HAP-1 (cell line): ENCODE results near the gene BRD3.
"Not testable (repeated sequence)": the region's sequence is repeated elsewhere in the genome, so short reads cannot be mapped to it uniquely, and the experiment has no call there.

Experiments used
- DNase-seq, 2 experiments: peaks; one replicate each; pipeline ENCODE4 v3.0.0-alpha.2; 2016 to 2020; ENCODE audit warnings: low spot score in 2 of 2
- H3K27me3 ChIP-seq: fragments of 250-450 bp; sonication (Bioruptor Pico); 2 replicates; pipeline ENCODE4 v1.5.1; 2020; ENCODE audit warnings: low read depth, mild to moderate bottlenecking, moderate library complexity
- H3K36me3 ChIP-seq: fragments of 250-450 bp; sonication (Bioruptor Pico); replicated peaks from 2 replicates; pipeline ENCODE4 v1.5.1; 2020; ENCODE audit warnings: mild to moderate bottlenecking
- H3K4me1 ChIP-seq: fragments of 250-450 bp; sonication (Bioruptor Pico); 2 replicates; pipeline ENCODE4 v1.5.1; 2020; ENCODE audit warnings: mild to moderate bottlenecking
- H3K4me3 ChIP-seq: fragments of 250-450 bp; sonication (Bioruptor Pico); 2 replicates; pipeline ENCODE4 v1.5.1; 2020; ENCODE audit warnings: mild to moderate bottlenecking, moderate library complexity
- H3K9me3 ChIP-seq: fragments of 250-450 bp; sonication (Bioruptor Pico); 2 replicates; pipeline ENCODE4 v1.5.1; 2020; ENCODE audit warnings: mild to moderate bottlenecking, moderate library complexity
- in situ Hi-C: fragments of 300-500 bp; cut with MboI; formaldehyde crosslinking; loops from 3 replicates; pipeline ENCODE4 v1.14.3; 2020; ENCODE audit warnings: low sequenced_read_pairs, inconsistent platforms, mixed read lengths

The BRD3 gene

DNA sequence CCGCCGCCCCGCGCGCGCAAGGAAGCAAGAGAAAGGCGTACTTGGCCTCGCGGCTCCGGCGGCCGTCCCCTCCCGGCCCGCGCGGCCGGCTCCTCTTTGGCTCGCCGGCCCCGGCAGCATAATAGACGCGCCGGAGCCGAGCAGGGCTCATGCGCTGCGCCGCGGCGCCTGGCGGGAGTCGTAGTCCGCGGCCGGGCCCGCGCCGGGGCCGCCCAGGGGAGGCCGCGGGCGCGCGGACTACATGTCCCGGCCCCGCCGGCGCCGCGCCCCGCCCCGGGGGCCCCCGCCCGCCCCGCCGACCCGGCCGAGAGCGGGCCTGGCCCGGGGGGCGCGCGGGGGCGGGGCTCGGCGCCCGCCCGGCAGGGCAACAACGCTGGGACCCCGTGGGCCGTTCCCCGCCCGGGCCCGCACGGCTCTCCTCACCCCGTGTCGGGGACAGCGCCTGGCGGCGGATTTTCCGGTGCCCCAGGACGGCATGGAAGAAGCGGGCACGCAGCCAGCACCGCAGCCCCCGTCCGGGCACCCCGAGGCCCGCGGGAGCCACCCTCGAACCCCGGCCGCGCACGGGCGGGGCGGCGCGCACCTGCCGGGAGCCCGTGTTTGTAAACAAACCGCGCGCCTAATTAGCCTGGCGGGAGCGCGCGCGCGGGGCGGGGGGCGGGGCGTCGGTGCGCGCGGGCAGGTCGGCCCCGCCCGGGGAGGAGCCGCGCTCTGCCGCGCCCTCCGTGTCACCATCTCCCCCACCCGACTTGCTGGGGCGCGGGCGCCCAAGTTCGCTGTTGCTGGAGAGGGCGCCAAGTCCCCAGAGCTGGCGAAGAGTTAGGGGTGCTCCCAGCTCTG lies at the start of gene BRD3:
Gene BRD3, minus strand, starts transcription at position 123 of the 840 bp plus-strand sequence. CDS start 14,549 bp downstream, outside the sequence.
- Histone ChIP-seq H3K4me3 (peak within 1 kb of the TSS; percentile 61), H3K4me1 (peaks cover 2% of the 10 kb centered on the region; the same call in 1 of the 2 replicates), H3K27me3 (no peaks in the 10 kb centered on the region), H3K9me3 (no peaks in the 10 kb centered on the region), H3K36me3 (no peaks in the 10 kb centered on the region; the same call in 1 of the 2 replicates)
- in situ Hi-C loops = no loop called here
- peak; percentile 85 to 88 for DNase-seq

- DNase-seq = no peak
- in situ Hi-C loops = no loop called here
- no peaks in the 10 kb centered on the region for H3K4me1 ChIP-seq
- H3K4me3 ChIP-seq = no peak overlapping the region
- no peaks in the 10 kb centered on the region for H3K36me3 ChIP-seq
- H3K9me3 ChIP-seq = no peaks in the 10 kb centered on the region; the same call in 1 of the 2 replicates
- no peaks in the 10 kb centered on the region for H3K27me3 ChIP-seq
Observed at GRCh38 chr9:134112561-134112960, 44.7 kb upstream of the BRD3 start.

DNA sequence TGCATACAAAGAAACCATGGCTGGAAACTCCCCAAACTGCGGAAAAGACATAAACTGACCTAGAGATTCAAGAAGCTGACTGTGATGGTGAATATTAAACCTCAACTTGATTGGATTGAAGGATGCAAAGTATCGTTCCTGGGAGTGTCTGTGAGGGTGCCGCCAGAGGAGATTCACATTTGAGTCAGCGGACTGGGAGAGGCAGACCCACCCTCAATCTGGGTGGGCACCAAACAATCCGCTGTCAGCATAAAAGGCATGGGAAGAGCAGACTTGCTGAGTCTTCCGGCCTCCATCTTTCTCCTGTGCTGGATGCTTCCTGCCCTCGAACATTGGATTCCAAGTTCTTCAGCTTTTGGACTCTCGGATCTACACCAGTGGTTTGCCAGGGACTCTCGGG lies 43.2 kb upstream of the BRD3 start:
- Histone ChIP-seq H3K27me3 (no peaks in the 10 kb centered on the region), H3K9me3 (no peaks in the 10 kb centered on the region; the same call in 1 of the 2 replicates), H3K36me3 (no peaks in the 10 kb centered on the region), H3K4me3 (no peak overlapping the region), H3K4me1 (no peaks in the 10 kb centered on the region)
- no peak for DNase-seq
- in situ Hi-C loops = no loop called here

DNA sequence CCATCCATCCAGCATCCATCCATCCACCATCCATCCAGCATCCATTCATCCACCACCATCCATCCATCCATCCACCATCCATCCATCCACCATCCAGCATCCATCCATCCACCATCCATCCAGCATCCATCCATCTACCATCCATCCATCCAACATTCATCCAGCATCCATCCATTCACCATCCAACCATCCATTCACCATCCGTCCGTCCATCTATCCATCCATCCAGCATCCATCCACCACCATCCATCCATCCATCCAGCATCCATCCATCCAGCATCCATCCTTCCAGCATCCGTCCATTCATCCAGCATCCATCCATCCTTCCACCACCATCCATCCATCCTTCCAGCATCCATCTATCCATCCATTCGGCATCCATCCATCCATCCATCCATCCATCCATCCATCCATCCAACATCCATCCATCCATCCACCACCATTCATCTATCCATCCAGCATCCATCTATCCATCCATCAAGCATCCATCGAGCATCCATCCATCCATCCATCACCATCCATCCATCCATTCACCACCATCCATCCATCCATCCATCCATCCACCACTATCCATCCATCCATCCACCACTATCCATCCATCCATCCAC lies 35.7 kb upstream of the BRD3 start:
- H3K36me3 ChIP-seq = no peaks in the 10 kb centered on the region
- in situ Hi-C loops = no loop called here
- H3K4me3 ChIP-seq = no peak overlapping the region
- no peaks in the 10 kb centered on the region; the same call in 1 of the 2 replicates for H3K9me3 ChIP-seq
- H3K27me3 ChIP-seq = no peaks in the 10 kb centered on the region
- H3K4me1 ChIP-seq = no peaks in the 10 kb centered on the region
- no peak for DNase-seq

DNA sequence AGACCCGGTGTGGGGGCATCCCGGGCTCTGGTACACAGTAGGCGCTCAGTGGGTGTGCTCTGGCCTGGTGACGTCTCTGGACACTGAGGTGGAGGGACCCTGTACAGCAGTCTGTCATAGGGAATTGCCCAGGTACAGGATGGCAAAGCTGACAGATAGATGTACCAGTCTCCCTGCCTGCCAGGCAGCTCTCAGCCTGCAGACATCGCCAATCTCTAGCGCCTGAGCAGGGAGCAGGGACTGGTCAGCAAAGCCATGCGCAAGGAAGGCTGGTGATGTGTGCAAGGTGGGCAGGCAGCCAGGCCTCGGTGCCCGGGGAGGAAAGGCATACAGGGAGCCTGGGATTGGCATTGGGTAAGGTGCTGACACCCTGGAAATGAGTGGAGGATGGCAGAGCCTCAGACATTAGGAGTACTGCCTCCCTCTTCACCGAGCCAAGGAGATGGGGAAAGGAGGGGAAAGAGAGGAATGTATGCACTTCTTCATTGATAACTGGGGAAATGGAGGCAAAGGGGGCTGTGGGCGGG lies 33.9 kb upstream of the BRD3 start:
- in situ Hi-C loops = no loop called here
- no peaks in the 10 kb centered on the region for H3K36me3 ChIP-seq
- H3K27me3 ChIP-seq = no peaks in the 10 kb centered on the region
- no peak overlapping the region for H3K4me3 ChIP-seq
- no peaks in the 10 kb centered on the region for H3K4me1 ChIP-seq
- no peak for DNase-seq
- no peaks in the 10 kb centered on the region for H3K9me3 ChIP-seq

DNA sequence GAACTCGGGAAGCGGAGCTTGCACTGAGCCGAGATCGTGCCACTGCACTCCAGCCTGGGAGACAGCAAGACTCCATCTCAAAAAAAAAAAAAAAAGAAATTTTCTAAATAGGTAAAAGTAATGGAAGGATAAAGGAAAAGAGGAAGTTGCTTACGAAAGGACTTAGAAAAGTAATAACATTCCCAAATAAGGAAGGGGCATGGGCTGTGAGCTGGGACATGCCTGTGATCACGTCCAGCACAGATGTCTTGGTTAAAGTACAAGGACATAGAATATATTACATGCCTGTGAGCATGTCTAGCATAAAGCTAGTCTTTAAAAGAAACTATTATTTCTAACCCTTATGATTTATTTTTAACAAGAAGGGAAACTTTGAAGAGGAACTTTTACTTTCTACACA lies 33.3 kb upstream of the BRD3 start:
- in situ Hi-C loops, H3K27me3 ChIP-seq, DNase-seq, H3K4me3 ChIP-seq, H3K9me3 ChIP-seq, H3K36me3 ChIP-seq, H3K4me1 ChIP-seq: not testable (repeated sequence)

DNA sequence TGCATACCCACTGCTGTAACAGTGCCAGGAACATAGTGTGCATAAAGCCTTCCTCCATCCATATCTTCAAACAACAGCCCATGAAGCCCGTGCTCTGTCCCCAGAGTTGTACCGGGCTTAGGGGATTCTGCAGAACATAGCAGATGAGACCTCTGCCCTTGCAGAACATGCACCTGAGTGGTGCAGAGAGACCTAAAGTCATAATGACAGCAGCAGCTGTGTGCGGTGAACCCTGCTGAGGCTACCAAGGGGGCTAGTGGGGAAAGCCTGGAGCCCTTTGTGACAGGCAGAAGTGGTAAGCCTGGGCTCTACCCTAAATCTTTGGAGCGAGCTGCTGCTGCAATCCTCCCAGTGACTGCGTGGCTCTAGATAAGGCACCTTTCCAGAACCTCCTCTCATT lies 32.2 kb upstream of the BRD3 start:
- Histone ChIP-seq H3K9me3 (no peaks in the 10 kb centered on the region), H3K4me3 (no peak overlapping the region), H3K36me3 (no peaks in the 10 kb centered on the region), H3K4me1 (no peaks in the 10 kb centered on the region), H3K27me3 (no peaks in the 10 kb centered on the region)
- in situ Hi-C loops = no loop called here
- no peak for DNase-seq

- Histone ChIP-seq H3K4me3 (no peak overlapping the region), H3K27me3 (no peaks in the 10 kb centered on the region), H3K36me3 (no peaks in the 10 kb centered on the region), H3K4me1 (no peaks in the 10 kb centered on the region), H3K9me3 (no peaks in the 10 kb centered on the region)
- DNase-seq = peak; percentile 59 to 75
- in situ Hi-C loops = no loop called here
Observed at GRCh38 chr9:134099123-134099761, 31.4 kb upstream of the BRD3 start.

DNA sequence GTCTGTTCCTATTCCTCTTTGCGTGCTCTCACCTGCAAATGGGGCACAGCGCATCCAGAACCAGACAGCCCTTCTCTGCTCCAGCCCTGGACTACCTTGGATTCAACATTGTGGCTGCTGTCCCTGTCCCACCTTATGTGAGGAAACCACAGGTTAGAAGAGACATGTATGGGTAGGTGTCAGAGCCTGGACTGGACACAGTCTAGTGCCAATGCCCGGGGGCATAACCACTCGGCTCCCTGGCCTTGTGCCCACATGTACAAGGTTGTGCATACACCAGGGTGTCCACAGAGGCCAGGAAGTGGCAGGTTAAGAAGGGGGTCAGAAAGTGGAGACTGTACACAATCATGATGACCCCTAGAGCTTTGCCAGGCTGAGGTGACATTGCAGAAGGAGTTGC lies 22.1 kb upstream of the BRD3 start:
- in situ Hi-C loops = no loop called here
- Histone ChIP-seq H3K36me3 (no peaks in the 10 kb centered on the region), H3K27me3 (no peaks in the 10 kb centered on the region), H3K4me1 (peaks cover 10% of the 10 kb centered on the region), H3K9me3 (peaks cover 6% of the 10 kb centered on the region), H3K4me3 (no peak overlapping the region)
- no peak for DNase-seq

DNA sequence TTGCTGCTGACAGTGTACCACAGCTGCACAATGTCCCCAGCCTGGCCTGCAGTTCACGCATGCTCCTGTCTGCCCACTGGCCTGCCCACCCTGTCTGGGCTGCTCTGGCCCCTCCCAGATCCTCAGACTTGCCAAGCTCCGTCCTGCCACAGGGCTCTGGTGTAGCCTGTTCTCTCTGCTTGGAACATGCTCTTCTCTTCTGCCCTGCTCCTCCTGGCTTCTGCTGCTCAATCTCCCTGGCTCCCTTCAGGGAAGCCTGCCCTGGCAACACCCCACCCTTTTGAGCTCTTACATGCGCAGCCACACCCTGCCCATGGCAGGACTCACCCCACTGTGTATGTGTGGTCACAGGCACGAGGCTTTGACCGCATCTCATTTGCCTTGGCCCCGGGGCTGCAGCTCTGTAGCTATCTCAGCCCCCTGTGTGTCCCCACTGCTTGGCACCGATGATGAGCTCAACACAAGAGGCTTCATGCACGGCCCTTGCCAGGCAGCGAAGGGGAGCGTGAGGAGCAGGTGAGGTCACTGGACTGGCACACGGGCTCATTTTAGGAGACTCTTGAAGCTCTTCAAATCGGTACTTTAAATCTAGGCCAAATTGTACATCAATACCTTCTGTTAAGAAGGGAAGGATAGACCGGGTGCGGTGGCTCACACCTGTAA lies 20.4 kb upstream of the BRD3 start:
- no peaks in the 10 kb centered on the region for H3K36me3 ChIP-seq
- peak in 1 of 2 experiments; percentile 31 for DNase-seq
- in situ Hi-C loops = no loop called here

GRCh38 chr9:134085674-134086073 lies 17.8 kb upstream of the BRD3 start:
- Histone ChIP-seq H3K36me3 (no peaks in the 10 kb centered on the region), H3K9me3 (no peaks in the 10 kb centered on the region), H3K27me3 (no peaks in the 10 kb centered on the region), H3K4me1 (no peaks in the 10 kb centered on the region), H3K4me3 (no peak overlapping the region)
- in situ Hi-C loops = no loop called here
- DNase-seq = no peak

More for the DNA sequence above, 20.4 kb upstream of the BRD3 start:
- peaks cover 5% of the 10 kb centered on the region for H3K4me1 ChIP-seq
- no peaks in the 10 kb centered on the region for H3K27me3 ChIP-seq
- H3K9me3 ChIP-seq = peaks cover 6% of the 10 kb centered on the region
- no peak overlapping the region for H3K4me3 ChIP-seq

DNA sequence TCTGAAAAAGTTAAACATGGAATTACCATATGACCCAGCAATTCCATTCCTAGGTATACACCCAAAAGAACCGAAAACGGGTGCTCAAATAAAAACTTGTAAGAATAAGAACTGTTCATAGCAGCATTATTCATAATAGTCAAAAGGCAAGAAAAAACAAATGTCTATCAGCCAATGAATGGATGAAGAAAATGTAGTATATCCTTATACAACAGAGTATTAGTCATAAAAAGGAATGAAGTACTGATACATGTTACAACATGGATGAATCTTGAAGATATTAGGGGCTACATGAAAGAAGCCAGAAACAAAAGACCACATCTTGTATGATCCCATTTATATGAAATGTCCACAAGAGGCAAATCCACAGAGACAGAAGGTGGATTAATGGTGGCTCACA lies 15.6 kb upstream of the BRD3 start:
- Histone ChIP-seq H3K9me3 (no peaks in the 10 kb centered on the region), H3K36me3 (no peaks in the 10 kb centered on the region), H3K27me3 (no peaks in the 10 kb centered on the region), H3K4me1 (no peaks in the 10 kb centered on the region), H3K4me3 (no peak overlapping the region)
- in situ Hi-C loops = no loop called here
- no peak for DNase-seq

DNA sequence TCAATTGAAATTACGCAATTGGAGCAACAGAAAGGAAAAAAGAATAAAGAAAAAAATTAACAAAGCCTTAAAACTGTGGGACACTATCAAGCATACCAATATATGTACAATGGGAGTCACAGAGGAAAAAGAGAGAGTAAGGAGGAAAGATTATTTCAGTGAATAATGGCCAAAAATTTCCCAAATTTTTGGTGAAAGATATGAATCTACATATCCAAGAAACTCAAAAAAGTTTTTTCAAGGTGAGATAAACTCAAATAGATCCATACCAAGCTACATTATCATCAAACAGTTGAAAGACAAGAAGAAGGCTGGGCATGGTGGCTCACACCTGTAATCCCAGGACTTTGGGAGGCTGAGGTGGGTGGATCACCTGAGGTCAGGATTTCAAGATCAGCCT lies 8.8 kb upstream of the BRD3 start:
- Histone ChIP-seq H3K36me3 (no peaks in the 10 kb centered on the region), H3K9me3 (peaks cover 17% of the 10 kb centered on the region), H3K4me1 (no peaks in the 10 kb centered on the region), H3K4me3 (no peak overlapping the region), H3K27me3 (no peaks in the 10 kb centered on the region)
- in situ Hi-C loops = no loop called here
- no peak for DNase-seq
